Liver (tissue), 9 donors: ENCODE results near the gene ACKR4. TPM values are rescaled to one million over a fixed set of nuclear protein-coding genes. Genes with fewer than 3 reads are reported as not detected.

Experiments
- DNase-seq: peaks from one replicate; pipeline ENCODE4 v3.0.0-alpha.2; 2017; ENCODE audit warnings: low spot score
- H3K27ac ChIP-seq, 2 donors: one replicate each; pipeline ENCODE4 v1.7.0; 2013; ENCODE audit warnings: inconsistent platforms in 2 of 2, low read length in 2 of 2, control low read depth in 1 of 2, low read depth in 1 of 2, mild to moderate bottlenecking in 1 of 2
- H3K27me3 ChIP-seq, 4 donors: one replicate each; pipeline versions ENCODE4 v1.6.1 to v1.7.0; 2013; ENCODE audit warnings: low read length in 3 of 4, inconsistent platforms in 1 of 4, mild to moderate bottlenecking in 1 of 4, moderate library complexity in 1 of 4; ENCODE audit not compliant: control insufficient read depth in 4 of 4, insufficient read depth in 4 of 4
- H3K36me3 ChIP-seq, 4 donors: one replicate each; pipeline versions ENCODE4 v1.6.1 to v1.7.0; 2013; ENCODE audit warnings: low read length in 3 of 4, mild to moderate bottlenecking in 3 of 4, low read depth in 1 of 4, moderate library complexity in 1 of 4; ENCODE audit not compliant: control insufficient read depth in 4 of 4, insufficient read depth in 3 of 4
- H3K4me1 ChIP-seq, 4 donors: one replicate each; pipeline versions ENCODE4 v1.6.1 to v1.7.0; 2013; ENCODE audit warnings: low read length in 3 of 4, mild to moderate bottlenecking in 3 of 4, moderate library complexity in 1 of 4; ENCODE audit not compliant: control insufficient read depth in 4 of 4, insufficient read depth in 4 of 4
- H3K4me3 ChIP-seq, 3 donors: one replicate each; pipeline versions ENCODE4 v1.6.1 to v1.7.0; 2013; ENCODE audit warnings: low read length in 3 of 3, control low read depth in 1 of 3, low read depth in 1 of 3, mild to moderate bottlenecking in 1 of 3
- H3K9ac ChIP-seq, 2 donors: one replicate each; pipeline ENCODE4 v1.7.0; 2013; ENCODE audit warnings: low read length in 2 of 2, mild to moderate bottlenecking in 2 of 2, moderate library complexity in 2 of 2, control low read depth in 1 of 2, low read depth in 1 of 2
- H3K9me3 ChIP-seq, 4 donors: one replicate each; pipeline versions ENCODE4 v1.6.1 to v1.7.0; 2013; ENCODE audit warnings: low read length in 3 of 4; ENCODE audit not compliant: control insufficient read depth in 4 of 4
- ATF3 ChIP-seq: IDR thresholded peaks from 2 replicates; pipeline ENCODE4 v1.6.1; 2016; ENCODE audit warnings: antibody characterized with exemption
- CTCF ChIP-seq: fragments of 150-350 bp; IDR thresholded peaks from 2 replicates; pipeline ENCODE4 v1.5.1; 2017; ENCODE audit warnings: improper control_type of control experiment, low read depth, low read length; ENCODE audit not compliant: missing input control
- EGR1 ChIP-seq, 2 donors: IDR thresholded peaks; 2 replicates each; pipeline ENCODE4 v1.6.1; 2016 to 2018; ENCODE audit warnings: antibody characterized with exemption in 2 of 2, low read depth in 2 of 2
- FOXA1 ChIP-seq: IDR thresholded peaks from 2 replicates; pipeline ENCODE4 v1.6.1; 2016; ENCODE audit warnings: antibody characterized with exemption
- FOXA2 ChIP-seq: IDR thresholded peaks from 2 replicates; pipeline ENCODE4 v1.6.1; 2016; ENCODE audit warnings: antibody characterized with exemption
- GABPA ChIP-seq, 2 donors: IDR thresholded peaks in 1 of 2; conservative IDR thresholded peaks in 1 of 2; 2 replicates each; pipeline ENCODE4 v1.6.1; 2016; ENCODE audit warnings: antibody characterized with exemption in 2 of 2, mild to moderate bottlenecking in 1 of 2, moderate library complexity in 1 of 2
- HNF4A ChIP-seq, 2 donors: conservative IDR thresholded peaks; 2 replicates each; pipeline ENCODE4 v1.6.1; 2016; ENCODE audit warnings: antibody characterized with exemption in 2 of 2, mild to moderate bottlenecking in 2 of 2
- HNF4G ChIP-seq: IDR thresholded peaks from 2 replicates; pipeline ENCODE4 v1.6.1; 2016; ENCODE audit warnings: antibody characterized with exemption
- JUND ChIP-seq, 2 donors: IDR thresholded peaks; 2 replicates each; pipeline ENCODE4 v1.6.1; 2016; ENCODE audit warnings: antibody characterized with exemption in 2 of 2
- MAX ChIP-seq: IDR thresholded peaks from 2 replicates; pipeline ENCODE4 v1.6.1; 2016; ENCODE audit warnings: antibody characterized with exemption
- NR2F2 ChIP-seq: IDR thresholded peaks from 2 replicates; pipeline ENCODE4 v1.6.1; 2016; ENCODE audit warnings: antibody characterized with exemption
- RAD21 ChIP-seq, 2 donors: IDR thresholded peaks; 2 replicates each; pipeline ENCODE4 v1.6.1; 2016; ENCODE audit warnings: antibody characterized with exemption in 2 of 2, mild to moderate bottlenecking in 2 of 2
- REST ChIP-seq: IDR thresholded peaks from 2 replicates; pipeline ENCODE4 v1.6.1; 2016; ENCODE audit warnings: antibody characterized with exemption, mild to moderate bottlenecking
- RXRA ChIP-seq, 2 donors: IDR thresholded peaks; 2 replicates each; pipeline ENCODE4 v1.6.1; 2017 to 2018; ENCODE audit warnings: antibody characterized with exemption in 2 of 2, mild to moderate bottlenecking in 1 of 2
- SP1 ChIP-seq: IDR thresholded peaks from 2 replicates; pipeline ENCODE4 v1.6.1; 2018; ENCODE audit warnings: antibody characterized with exemption, mild to moderate bottlenecking
- TAF1 ChIP-seq: conservative IDR thresholded peaks from 2 replicates; pipeline ENCODE4 v1.6.1; 2016; ENCODE audit warnings: antibody characterized with exemption, mild to moderate bottlenecking
- YY1 ChIP-seq: IDR thresholded peaks from 2 replicates; pipeline ENCODE4 v1.6.1; 2016; ENCODE audit warnings: antibody characterized with exemption, mild to moderate bottlenecking
- ZBTB33 ChIP-seq: IDR thresholded peaks from 2 replicates; pipeline ENCODE4 v1.6.1; 2016; ENCODE audit warnings: antibody characterized with exemption
- WGBS: extraction: QIAGEN DNeasy Blood & Tissue Kit; methylation state at CpG from one replicate; pipeline ENCODE4 v1.1.7; 2013; 5-methylcytosine and 5-hydroxymethylcytosine counted together
- polyA plus RNA-seq, 2 donors: library from polyadenylated mRNA; stranded (reverse) in 1 of 2; unstranded in 1 of 2; fragments of 200-250 nt in 1 of 2; fragments of >200 nt in 1 of 2; fragmentation: Nextera tagmentation in 1 of 2; extraction: Ambion mirVana in 1 of 2; gene quantifications; one replicate each; pipeline versions ENCODE4 v1.2.1 to v1.2.3, GENCODE V29; 2013 to 2015
- total RNA-seq, 2 donors: library from RNA; depleted of rRNA; stranded (reverse); fragments of >200 nt; gene quantifications; one replicate each; pipeline ENCODE4 v1.2.3, GENCODE V29; 2014
- donor health status: healthy.
- donor health status: healthy.
- donor health status: healthy.
- donor health status: healthy.
- donor health status: healthy.

The ACKR4 gene
- total and polyA plus RNA-seq, 4 donors: 0.21 to 0.71 (median 0.31) TPM

GRCh38 chr3:132637590-132637989, 40.5 kb downstream of the ACKR4 start:
- H3K4me1 ChIP-seq: no peaks in the 10 kb centered on the region
- no peak overlapping the region for H3K9ac ChIP-seq
- H3K4me3 ChIP-seq: no peak overlapping the region
- H3K36me3 ChIP-seq: peaks cover 5 to 45% (median 34%) of the 10 kb centered on the region in 4 donors
- no peak for DNase-seq
- 36% methylated on average over 1 of the region's 1 CpG for WGBS
- H3K27ac ChIP-seq: no peak overlapping the region
- no peaks in the 10 kb centered on the region for H3K27me3 ChIP-seq
- no peaks in the 10 kb centered on the region for H3K9me3 ChIP-seq
- TF ChIP-seq REST: no peak
- TF ChIP-seq ZBTB33: no peak
- TF ChIP-seq GABPA (IDR thresholded peaks at IDR 0.05 in 1 of 2, conservative IDR thresholded peaks at IDR 0.05 in 1 of 2): no peak
- TF ChIP-seq FOXA2: no peak
- no peak for TF ChIP-seq CTCF

- Histone ChIP-seq H3K36me3 (peaks cover 5 to 45% (median 36%) of the 10 kb centered on the region in 4 donors), H3K9me3 (no peaks in the 10 kb centered on the region), H3K4me1 (no peaks in the 10 kb centered on the region), H3K27ac (no peak overlapping the region), H3K9ac (no peak overlapping the region), H3K4me3 (no peak overlapping the region), H3K27me3 (no peaks in the 10 kb centered on the region)
- no peak for DNase-seq
- TF ChIP-seq NR2F2 (no peak), ZBTB33 (no peak), GABPA (IDR thresholded peaks at IDR 0.05 in 1 of 2, conservative IDR thresholded peaks at IDR 0.05 in 1 of 2) (no peak), SP1 (no peak), RAD21 (IDR thresholded peaks at IDR 0.05) (no peak), FOXA2 (no peak), YY1 (no peak), TAF1 (no peak), ATF3 (no peak), FOXA1 (no peak), EGR1 (IDR thresholded peaks at IDR 0.05; ENCODE audit: low read depth in 2 of 2) (no peak), MAX (no peak), HNF4A (conservative IDR thresholded peaks at IDR 0.05) (no peak), CTCF (no peak), HNF4G (no peak), JUND (IDR thresholded peaks at IDR 0.05) (no peak), RXRA (IDR thresholded peaks at IDR 0.05) (no peak)
Observed at GRCh38 chr3:132638706-132639105, 41.6 kb downstream of the ACKR4 start.
